ENCODE results near the gene GPRIN2.
"Not testable (repeated sequence)": the region's sequence is repeated elsewhere in the genome, so short reads cannot be mapped to it uniquely, and the experiment has no call there.

The GPRIN2 gene

DNA sequence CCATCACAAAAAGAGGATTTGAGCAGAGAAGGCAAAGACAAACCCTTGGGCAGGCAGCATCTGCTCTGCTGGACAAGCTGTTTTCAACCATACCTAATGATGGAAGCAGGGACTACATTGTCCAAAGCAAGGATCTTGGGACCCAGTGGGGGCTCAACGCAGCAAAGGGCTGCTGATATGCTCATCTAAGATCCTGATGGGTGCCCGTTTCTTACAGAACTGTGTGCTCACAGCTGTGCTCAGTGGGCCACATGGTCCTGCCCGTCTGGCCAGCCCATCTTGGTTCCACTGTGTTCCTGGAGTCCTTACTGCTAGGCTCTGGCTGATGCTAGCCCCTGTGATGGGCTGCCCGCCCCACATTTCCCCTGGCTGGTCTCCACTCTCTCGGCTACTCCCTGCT is 36.1 kb downstream of the GPRIN2 start:
- DNase-seq (ENCODE audit: low read depth) = no peak

DNA sequence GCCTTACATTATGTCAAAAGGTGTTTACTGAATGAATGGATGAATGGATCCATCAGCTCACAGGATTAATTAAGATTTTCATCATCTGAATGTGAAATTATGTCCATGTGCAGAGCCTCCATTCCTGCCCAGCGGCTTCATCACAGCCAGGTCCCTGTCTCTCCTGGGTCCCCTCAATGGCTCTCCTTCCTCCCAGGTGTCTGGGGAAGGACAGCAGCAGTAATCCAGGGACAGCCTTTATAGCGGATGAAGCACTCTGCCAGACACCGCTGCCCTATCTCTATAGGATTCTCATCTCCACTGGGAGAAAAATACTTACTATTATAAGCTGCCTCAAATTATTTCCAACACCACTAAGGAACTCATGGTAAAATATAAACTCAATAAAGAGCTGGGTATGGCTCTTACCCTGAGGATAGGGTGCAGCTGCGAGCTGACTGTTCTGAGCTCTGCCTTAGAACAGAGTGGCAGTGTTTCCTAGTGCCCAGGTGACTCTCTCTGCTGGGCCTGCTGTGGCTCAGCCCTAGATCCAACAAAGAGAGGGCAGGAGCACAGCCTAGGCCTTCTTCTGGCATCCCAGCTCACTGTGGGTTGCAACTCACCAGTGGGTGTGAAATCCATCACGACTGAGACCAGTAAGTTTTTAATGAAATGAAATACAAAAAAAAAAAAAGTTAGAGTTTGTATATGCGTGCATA is 38.3 kb downstream of the GPRIN2 start:
- no peak for DNase-seq (ENCODE audit: low read depth)

DNA sequence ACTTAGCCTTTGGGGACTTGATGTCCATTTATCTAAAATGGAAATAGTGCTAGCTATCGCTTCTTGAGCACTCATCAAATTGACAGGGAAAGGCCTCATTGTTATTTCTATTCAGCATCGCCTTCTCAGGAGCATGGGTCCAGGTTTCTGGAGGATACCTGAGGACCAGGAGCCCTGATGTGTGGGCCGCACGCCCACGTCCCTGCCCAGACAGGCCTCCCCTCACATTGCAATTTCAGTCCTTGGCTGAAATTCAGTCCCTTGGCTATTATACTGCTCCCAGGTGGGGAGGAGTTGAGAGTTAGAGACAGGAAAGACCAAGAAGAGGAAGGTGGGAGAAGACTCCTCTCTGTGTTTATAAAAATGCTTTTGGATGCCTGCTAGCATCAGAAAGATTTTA is 38.9 kb downstream of the GPRIN2 start:
- no peak for DNase-seq (ENCODE audit: low read depth)

GRCh38 chr10:46516660-46517416 is 39.6 kb downstream of the GPRIN2 start:
- no peak for DNase-seq (ENCODE audit: low read depth)

DNA sequence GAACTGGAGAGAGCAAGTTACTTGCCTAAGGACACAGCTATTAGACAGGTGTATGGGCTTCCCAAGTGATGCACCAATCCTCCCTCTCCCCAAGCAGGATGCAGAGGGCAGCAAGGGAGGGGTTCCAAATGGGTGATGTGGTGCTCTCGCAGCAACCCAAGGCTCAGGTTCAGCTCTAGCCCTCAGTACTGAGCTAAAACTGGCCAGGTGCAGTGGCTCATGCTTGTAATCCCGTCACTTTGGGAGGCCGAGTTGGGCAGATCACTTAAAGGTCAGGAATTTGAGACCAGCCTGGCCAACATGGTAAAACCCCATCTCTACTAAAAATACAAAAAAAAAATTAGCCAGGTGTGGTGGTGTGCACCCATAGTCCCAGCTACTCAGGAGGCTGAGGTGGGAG is 40.7 kb downstream of the GPRIN2 start:
- DNase-seq (ENCODE audit: low read depth) = no peak

DNA sequence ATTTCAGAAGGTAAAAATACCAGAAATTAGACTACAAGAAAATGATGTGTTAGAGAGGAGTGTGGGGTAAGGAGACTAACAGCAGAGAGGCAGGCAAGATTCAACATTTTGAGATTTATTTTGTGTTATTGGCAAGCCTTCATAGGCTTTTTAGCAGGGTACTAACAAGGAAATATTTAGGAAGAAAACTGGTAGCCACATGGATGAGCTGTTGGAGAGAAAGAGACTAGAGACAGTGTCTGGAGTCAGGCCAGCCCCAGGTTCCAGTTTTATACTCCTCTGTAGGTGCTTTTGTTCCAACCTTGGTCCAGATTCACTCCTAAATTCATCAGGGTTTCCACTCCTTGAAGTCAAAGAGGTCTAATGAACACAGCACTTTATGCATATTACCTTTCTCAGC is 41.1 kb downstream of the GPRIN2 start:
- DNase-seq (ENCODE audit: low read depth) = no peak

GRCh38 chr10:46514899-46515298 is 41.6 kb downstream of the GPRIN2 start:
- no peak for DNase-seq (ENCODE audit: low read depth)

DNA sequence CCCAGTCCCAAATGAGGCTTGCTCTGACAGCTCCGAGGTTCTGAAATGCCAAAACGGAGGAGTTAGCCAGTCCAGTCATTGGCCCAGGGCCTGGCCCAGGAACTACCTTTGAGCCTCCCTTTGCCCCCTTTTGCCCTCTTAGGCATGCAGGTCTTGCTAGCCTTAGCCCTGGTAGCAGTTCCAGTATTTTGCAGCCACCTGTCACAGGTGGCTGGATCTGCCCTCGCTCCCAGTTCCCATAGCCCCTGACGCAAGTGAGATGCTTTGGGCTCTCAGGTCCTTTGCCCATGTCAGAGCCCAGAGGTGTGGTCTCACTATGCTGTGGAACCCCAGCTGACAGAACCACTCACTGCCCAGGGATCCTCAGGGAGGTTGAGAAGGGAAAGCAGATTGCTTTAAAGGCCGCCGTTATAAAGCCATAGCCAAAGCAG is 42.0 kb downstream of the GPRIN2 start:
- no peak for DNase-seq (ENCODE audit: low read depth)

DNA sequence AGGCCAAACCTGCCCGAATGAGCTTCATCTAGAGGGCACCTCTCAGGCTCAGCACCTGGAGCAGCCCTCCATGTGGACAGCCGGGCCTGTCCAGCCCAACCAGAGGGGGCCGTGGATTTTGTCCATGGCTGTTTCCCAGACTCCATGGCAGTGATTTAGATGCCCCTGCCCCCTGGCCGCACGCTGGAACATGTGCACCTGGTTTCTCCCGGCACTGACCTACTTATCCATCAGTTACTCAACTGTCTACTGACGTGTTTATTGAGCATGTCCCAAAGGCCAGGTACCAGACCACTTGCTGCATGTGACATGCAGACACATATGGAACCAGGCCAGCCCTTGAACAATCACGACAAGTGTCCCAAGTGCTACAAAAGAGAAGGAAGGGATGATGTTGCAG is 43.1 kb downstream of the GPRIN2 start:
- not testable (repeated sequence) for DNase-seq (ENCODE audit: low read depth)

GRCh38 chr10:46512725-46513124 is 43.7 kb downstream of the GPRIN2 start:
- DNase-seq (ENCODE audit: low read depth) = not testable (repeated sequence)

DNA sequence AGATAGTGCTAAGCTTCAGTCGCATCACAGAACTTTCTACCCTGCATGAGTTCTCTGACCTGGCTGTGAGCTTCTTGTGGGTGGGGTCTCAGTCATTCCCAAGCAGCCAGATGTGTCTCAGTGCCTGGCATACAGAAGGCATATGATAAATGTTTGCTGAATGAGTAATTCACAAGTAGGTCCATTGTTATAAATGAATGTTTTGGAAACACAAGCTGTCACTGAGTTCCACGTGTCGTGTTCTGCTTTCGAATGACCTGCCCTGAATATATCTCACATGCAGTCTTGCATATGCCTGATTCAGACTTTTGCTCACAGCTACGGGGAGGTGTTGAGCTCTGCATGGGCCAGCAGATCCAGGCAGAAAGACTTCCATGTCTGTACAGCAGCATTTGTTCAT is 44.5 kb downstream of the GPRIN2 start:
- DNase-seq (ENCODE audit: low read depth) = not testable (repeated sequence)

All from stimulated activated CD8-positive, alpha-beta memory T cell treated with anti-CD3 and anti-CD28 coated beads, Interleukin-12 subunit alpha, Interleukin-12 subunit beta, amount 100 ng/mL, for 4 hours (primary cell).